OCI-LY7 (cell line): Measurements from ENCODE around the gene KDM6A.

Experiments used
- CTCF ChIP-seq: fragments of 200-600 bp; sonication (generic); conservative IDR thresholded peaks from 2 replicates; pipeline ENCODE4 v1.5.1; 2014; ENCODE audit warnings: mild to moderate bottlenecking, antibody characterized with exemption, low read length, moderate library complexity, mixed read lengths
- EZH2phosphoT487 ChIP-seq: fragments of 200-600 bp; sonication (generic); IDR thresholded peaks from 2 replicates; pipeline ENCODE4 v1.6.1; 2018; ENCODE audit warnings: low read depth, borderline replicate concordance, mild to moderate bottlenecking, mixed run types, antibody characterized with exemption, low read length, moderate library complexity, mixed read lengths

GRCh38 chrX:44952329-44953027, 79.5 kb downstream of the KDM6A start:
- TF ChIP-seq CTCF: no peak
- no peak for TF ChIP-seq EZH2phosphoT487
